Tibial nerve (tissue), 4 donors: ENCODE results near the gene CELSR1.

Experiments used
- EP300 ChIP-seq, 2 donors: sonication (generic); formaldehyde crosslinking; IDR thresholded peaks; one replicate each; pipeline ENCODE4 v1.6.1; 2017; ENCODE audit warnings: antibody characterized with exemption in 2 of 2, mild to moderate bottlenecking in 1 of 2
- TF ChIP-seq, protein P1 (sequence below), 5 experiments: fragments of 200-600 bp in 3 of 5; fragments of 450-650 bp in 2 of 5; sonication (generic) in 3 of 5; IDR thresholded peaks; one replicate each; pipeline ENCODE4 v1.5.1; 2016 to 2019; ENCODE audit warnings: antibody characterized with exemption in 5 of 5, mild to moderate bottlenecking in 3 of 5, moderate library complexity in 2 of 5

DNA sequence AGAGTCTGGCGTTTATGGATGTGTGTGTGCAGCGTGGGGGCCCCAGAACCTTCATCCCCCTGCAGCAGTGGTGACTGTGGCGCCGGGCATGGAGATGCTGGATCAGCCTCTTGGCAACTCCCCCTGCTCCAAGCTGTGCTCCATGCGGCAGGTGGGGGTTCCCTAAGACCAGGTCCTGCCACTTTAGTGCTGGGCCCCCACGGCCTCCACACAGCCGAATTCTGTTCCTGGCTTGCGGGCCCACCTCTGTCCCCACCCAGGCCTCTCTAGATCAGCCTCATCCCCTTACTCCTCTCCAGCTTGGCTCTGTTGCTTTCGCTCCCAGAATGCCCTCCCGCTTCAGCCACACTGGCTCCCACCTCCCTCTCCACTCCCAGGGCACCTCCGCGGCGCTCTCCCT, 142.3 kb downstream of the CELSR1 start:
- TF ChIP-seq, protein P1, sequence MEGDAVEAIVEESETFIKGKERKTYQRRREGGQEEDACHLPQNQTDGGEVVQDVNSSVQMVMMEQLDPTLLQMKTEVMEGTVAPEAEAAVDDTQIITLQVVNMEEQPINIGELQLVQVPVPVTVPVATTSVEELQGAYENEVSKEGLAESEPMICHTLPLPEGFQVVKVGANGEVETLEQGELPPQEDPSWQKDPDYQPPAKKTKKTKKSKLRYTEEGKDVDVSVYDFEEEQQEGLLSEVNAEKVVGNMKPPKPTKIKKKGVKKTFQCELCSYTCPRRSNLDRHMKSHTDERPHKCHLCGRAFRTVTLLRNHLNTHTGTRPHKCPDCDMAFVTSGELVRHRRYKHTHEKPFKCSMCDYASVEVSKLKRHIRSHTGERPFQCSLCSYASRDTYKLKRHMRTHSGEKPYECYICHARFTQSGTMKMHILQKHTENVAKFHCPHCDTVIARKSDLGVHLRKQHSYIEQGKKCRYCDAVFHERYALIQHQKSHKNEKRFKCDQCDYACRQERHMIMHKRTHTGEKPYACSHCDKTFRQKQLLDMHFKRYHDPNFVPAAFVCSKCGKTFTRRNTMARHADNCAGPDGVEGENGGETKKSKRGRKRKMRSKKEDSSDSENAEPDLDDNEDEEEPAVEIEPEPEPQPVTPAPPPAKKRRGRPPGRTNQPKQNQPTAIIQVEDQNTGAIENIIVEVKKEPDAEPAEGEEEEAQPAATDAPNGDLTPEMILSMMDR (IDR thresholded peaks at IDR 0.05) = no peak
- no peak for TF ChIP-seq EP300 (IDR thresholded peaks at IDR 0.05)
